Measurements from ENCODE around the gene GPRC5C. TPM values are rescaled to one million over a fixed set of nuclear protein-coding genes. Genes with fewer than 3 reads are reported as not detected.

Gene GPRC5C
- total and polyA plus RNA-seq, 2 of the 13 experiments (the other 11 are each of a cell fraction or from before 2014, with no cell fraction given): 85.6 to 300 TPM

DNA sequence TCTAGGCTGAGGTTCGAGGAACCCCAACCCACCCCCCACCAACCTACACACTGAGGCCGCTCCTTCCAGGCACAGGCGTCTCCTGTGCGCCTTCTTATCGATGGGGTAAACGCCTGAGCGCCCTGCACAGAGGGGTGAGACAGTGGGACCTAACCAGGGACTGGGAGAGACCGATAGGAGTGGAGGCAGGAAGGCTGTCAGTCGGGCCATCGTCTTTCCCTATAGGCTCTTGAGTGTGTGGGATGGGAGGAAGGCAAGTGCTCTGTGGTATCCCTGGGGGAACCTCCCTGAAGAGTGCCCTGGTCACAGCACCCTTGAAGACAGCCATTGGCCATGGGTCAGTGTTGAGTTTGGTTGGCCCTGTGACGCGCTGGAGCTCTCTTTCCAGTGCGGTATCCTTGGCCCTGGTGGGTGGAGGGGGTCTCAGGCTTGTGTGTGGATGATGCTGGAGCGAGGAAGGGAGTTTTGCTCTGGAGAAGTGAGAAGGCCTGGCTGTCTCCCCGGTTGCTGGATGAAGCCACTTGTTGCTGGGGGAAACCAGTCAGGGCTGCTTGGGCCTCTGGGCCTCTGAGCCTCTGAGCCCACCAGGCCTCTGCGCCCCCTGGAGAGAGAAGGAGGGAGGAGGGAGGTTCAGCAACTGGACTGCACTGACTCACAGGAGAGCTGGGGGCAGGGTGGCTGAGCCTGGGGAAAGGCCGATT, 1.7 kb downstream of the GPRC5C start (continued):
- TF ChIP-seq KDM2A (CRISPR knock-in tag; IDR thresholded peaks at IDR 0.05; ENCODE audit: borderline replicate concordance, low read depth) (peak; percentile 56; the same call in 1 of the 2 replicates), ZNF557 (CRISPR knock-in tag; IDR thresholded peaks at IDR 0.05) (peak; percentile 59; the same call in 1 of the 2 replicates), ZIK1 (CRISPR knock-in tag; IDR thresholded peaks at IDR 0.05; ENCODE audit: borderline replicate concordance, low read depth) (no peak), KMT2B (CRISPR knock-in tag; IDR thresholded peaks at IDR 0.05) (no peak), ZMAT3 (CRISPR knock-in tag; conservative IDR thresholded peaks at IDR 0.05) (0 out of 2 replicates have a peak, but pooled peaks have one; percentile 48), ZNF556 (CRISPR knock-in tag; IDR thresholded peaks at IDR 0.05; ENCODE audit: borderline replicate concordance) (peak; percentile 56; the same call in 1 of the 2 replicates), NKX3-1 (CRISPR knock-in tag; IDR thresholded peaks at IDR 0.05) (0 out of 2 replicates have a peak, but pooled peaks have one; percentile 23), ZFX (CRISPR knock-in tag; IDR thresholded peaks at IDR 0.05; ENCODE audit: low read depth) (peak; percentile 87)
- TF ChIP-seq, protein P1, sequence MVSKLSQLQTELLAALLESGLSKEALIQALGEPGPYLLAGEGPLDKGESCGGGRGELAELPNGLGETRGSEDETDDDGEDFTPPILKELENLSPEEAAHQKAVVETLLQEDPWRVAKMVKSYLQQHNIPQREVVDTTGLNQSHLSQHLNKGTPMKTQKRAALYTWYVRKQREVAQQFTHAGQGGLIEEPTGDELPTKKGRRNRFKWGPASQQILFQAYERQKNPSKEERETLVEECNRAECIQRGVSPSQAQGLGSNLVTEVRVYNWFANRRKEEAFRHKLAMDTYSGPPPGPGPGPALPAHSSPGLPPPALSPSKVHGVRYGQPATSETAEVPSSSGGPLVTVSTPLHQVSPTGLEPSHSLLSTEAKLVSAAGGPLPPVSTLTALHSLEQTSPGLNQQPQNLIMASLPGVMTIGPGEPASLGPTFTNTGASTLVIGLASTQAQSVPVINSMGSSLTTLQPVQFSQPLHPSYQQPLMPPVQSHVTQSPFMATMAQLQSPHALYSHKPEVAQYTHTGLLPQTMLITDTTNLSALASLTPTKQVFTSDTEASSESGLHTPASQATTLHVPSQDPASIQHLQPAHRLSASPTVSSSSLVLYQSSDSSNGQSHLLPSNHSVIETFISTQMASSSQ (IDR thresholded peaks at IDR 0.05; ENCODE audit: low read depth): no peak
- TF ChIP-seq, protein P1 (CRISPR knock-in tag; IDR thresholded peaks at IDR 0.05; ENCODE audit: borderline replicate concordance): 0 out of 2 replicates have a peak, but pooled peaks have one; percentile 25
- TF ChIP-seq, protein P2, sequence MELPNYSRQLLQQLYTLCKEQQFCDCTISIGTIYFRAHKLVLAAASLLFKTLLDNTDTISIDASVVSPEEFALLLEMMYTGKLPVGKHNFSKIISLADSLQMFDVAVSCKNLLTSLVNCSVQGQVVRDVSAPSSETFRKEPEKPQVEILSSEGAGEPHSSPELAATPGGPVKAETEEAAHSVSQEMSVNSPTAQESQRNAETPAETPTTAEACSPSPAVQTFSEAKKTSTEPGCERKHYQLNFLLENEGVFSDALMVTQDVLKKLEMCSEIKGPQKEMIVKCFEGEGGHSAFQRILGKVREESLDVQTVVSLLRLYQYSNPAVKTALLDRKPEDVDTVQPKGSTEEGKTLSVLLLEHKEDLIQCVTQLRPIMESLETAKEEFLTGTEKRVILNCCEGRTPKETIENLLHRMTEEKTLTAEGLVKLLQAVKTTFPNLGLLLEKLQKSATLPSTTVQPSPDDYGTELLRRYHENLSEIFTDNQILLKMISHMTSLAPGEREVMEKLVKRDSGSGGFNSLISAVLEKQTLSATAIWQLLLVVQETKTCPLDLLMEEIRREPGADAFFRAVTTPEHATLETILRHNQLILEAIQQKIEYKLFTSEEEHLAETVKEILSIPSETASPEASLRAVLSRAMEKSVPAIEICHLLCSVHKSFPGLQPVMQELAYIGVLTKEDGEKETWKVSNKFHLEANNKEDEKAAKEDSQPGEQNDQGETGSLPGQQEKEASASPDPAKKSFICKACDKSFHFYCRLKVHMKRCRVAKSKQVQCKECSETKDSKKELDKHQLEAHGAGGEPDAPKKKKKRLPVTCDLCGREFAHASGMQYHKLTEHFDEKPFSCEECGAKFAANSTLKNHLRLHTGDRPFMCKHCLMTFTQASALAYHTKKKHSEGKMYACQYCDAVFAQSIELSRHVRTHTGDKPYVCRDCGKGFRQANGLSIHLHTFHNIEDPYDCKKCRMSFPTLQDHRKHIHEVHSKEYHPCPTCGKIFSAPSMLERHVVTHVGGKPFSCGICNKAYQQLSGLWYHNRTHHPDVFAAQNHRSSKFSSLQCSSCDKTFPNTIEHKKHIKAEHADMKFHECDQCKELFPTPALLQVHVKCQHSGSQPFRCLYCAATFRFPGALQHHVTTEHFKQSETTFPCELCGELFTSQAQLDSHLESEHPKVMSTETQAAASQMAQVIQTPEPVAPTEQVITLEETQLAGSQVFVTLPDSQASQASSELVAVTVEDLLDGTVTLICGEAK (IDR thresholded peaks at IDR 0.05): no peak
- TF ChIP-seq, protein P2 (CRISPR knock-in tag; IDR thresholded peaks at IDR 0.05): 0 out of 2 replicates have a peak, but pooled peaks have one; percentile 29
- TF ChIP-seq, protein P3, sequence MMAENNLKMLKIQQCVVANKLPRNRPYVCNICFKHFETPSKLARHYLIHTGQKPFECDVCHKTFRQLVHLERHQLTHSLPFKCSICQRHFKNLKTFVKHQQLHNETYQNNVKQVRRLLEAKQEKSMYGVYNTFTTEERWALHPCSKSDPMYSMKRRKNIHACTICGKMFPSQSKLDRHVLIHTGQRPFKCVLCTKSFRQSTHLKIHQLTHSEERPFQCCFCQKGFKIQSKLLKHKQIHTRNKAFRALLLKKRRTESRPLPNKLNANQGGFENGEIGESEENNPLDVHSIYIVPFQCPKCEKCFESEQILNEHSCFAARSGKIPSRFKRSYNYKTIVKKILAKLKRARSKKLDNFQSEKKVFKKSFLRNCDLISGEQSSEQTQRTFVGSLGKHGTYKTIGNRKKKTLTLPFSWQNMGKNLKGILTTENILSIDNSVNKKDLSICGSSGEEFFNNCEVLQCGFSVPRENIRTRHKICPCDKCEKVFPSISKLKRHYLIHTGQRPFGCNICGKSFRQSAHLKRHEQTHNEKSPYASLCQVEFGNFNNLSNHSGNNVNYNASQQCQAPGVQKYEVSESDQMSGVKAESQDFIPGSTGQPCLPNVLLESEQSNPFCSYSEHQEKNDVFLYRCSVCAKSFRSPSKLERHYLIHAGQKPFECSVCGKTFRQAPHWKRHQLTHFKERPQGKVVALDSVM (CRISPR knock-in tag; IDR thresholded peaks at IDR 0.05): peak; percentile 84

Data from HepG2 (cell line).